HG03095 (cell line): Measurements from ENCODE around the gene MPO.

Experiments
- ATAC-seq: cut with Tn5 transposase; IDR thresholded peaks from one replicate; pipeline ENCODE4 v1.9.1; 2021; ENCODE audit warnings: moderate library complexity; ENCODE audit not compliant: unreplicated experiment

Gene MPO

DNA sequence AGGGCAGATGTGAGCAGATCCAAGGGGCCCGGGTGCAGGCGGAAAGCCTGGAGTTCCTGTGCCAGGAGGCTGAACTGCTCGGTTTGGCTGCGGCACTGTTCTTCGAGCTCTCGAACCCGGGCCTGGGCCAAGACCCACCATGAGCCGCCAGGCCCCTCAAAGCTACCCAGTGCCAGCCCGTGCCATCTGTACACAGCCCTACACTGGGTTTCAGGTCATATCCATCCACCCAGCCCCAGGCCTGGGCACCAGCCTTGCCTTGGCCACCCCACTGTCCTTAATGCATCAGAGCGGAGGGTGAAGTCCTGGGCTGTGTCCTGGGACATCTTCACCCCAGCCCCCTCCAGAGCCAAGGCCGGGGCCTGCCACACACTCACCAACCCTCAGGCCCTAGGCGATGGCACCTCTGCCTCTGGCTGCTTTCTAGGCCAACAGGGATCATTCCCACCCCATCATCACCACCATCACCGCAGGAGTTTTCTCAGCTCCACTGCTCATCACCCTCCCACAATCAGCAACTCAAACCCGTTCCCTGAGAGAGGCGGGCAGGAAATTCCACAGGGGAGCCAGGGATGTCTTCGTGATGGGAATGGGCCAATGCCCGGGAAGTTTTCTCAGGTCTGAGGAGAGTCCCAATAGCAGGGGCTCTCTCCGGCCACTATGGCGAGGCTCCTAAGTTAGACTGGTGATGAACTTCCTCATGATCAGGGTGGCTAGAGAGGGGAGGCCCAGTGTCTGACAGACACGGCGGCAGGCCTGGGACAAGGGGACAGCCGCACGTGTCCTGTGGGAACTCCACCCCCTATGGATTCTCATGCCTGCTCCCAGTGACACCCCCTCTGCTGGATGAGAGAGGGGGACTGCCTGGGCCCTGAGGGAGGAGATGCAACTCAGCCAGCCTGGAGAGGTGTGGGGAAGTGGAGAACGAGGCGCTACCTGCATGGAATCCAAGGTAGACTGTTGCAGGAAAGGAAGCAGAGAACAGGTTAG is 38.7 kb upstream of the MPO start:
- ATAC-seq, result no peak

DNA sequence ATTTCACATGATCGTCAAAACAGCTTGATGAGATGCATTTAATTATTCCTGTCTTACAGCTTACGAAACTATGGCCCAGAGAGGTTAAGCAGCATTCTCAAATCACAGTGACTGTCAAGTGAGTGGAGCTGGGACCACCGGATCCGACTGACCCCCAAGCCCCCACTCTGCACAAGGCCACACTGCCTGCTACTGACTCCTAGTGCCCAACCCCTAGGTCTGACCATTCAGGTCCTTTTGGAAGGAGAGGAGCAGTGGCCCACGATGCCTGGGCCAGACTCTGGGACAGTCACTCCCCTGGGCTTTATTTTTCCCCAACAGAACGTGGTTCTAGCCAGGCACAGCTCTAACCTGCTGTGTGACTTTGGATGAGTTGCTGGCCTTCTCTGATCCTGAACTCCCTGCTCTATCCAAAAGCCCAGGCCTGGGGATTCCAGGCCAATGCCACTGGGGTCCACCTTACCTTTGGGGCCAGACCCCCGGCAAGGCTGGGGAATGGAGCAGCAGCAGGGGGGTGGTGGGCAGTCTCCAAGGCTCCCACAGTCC is 38.0 kb upstream of the MPO start:
- ATAC-seq, result no peak

DNA sequence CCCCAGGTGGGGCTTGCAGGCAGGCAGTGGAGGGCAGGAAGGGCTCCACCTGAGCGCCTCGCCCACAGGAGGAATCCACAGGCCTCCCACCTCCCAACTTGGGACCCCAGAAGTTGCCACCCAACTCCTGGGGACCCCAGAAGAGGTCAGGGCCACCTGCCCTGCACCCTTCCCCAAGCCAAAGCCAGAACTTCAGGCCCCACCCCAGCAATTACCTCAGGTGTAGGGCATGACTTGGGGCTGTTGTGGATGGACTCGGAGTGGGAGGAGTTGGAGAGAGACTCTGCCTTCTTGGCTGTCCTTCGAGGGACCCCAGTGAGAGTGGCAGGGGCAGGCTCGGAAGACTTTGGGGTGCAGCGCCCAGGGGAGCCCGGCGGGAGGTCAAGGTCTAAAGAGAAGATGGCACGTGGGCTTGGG is 37.3 kb upstream of the MPO start:
- ATAC-seq, result no peak

DNA sequence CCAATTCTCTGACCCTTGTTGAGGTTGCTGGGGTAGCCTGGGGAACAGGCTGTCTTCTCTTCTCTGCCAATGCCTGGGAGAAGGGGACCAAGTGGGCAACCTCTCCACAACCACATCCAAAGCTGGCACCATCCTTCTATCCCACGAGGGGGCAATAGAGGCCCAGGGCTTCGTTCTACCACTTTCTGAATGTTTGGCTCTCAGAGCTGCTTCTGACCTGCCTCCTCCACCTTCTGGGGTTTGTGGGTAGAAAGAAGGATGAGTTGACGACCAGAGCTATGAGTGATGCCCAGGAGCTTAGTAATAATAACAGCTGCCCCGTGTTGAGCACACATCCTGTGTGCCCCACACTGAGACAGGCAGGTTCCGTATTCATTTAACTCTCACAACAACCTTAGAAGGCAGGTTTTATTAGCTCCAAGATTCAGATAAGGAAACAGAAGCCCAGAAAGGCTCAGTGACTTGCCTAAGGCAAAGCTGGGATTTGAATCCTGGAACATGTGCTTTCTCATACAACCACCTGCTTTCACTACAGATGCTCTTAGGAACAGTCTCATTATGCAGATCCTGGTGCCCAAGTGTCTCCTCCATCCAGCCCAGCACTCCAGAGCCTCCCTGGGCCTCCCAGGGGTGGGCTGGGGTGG is 36.8 kb upstream of the MPO start:
- ATAC-seq, result no peak

DNA sequence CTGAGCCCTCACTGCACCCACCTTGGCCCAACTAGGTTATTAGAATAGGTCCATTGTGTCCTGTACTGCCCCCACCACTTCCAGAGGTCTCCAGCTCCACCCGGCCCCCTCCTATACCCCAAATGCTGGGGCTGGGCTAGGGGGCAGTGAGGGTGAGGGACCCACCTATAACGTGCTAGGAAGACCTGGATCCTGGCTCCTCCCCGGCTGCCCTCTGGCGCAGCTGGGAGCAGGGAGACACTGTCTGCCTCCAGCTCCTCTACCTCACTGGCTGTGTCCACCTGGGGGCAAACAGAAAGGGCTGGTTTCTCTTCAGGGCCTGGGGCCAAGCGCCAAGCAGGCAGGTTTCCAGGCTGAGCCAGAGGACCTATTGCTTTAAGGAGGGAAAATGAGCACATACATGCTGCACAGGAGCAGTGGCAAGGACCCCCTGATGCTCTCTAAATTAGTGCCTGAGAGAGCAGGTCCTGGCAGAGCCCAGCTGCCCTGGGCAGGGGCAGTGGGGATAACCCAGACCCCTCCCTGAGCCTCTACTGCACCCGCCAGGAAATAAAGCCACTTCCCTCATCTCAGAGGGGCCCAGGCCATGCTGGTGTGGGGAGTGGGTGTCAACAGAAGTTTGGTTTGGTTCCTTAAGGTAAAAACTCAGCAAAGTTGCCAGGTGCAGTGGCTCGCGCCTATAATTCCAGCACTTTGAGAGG is 35.7 kb upstream of the MPO start:
- no peak for ATAC-seq

DNA sequence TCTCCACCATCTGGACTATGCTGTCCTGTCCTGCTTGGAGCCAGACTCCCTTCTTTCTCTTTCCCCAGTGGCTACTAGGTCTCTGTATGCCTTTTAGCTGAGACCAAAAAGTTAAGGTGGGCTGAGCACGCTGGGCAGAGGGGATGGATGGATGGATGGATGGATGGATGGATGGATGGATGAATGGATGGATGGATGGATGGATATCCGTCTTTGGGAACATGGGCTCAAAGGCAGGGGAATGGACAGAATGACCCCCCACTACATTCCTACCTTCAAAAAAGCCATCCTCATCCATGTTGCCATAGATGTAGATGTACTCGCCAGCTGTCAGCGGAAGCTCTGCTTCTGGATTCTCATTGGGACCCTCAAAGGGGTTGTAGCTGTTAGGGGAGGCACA is 35.0 kb upstream of the MPO start:
- no peak for ATAC-seq

DNA sequence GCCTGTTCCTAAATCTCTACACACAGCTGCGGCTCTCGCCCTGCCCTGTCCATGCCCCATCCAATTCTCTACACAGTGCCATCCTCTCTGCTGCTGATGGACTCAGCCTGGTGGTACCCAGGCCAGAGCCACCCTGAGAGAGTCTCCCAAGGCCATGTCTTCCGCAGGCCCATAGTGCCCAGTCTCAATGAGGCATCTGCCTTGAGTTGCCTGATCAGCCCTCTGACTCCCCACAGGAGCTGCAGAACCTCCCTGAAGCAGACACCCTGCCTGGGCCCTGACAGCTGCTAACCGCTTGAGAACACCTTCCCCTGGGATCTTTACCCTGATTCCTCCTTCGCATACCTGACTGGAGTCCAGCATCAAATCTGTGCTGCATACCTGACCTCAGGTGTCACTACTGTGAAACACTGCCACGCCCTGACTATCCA is 34.6 kb upstream of the MPO start:
- no peak for ATAC-seq

DNA sequence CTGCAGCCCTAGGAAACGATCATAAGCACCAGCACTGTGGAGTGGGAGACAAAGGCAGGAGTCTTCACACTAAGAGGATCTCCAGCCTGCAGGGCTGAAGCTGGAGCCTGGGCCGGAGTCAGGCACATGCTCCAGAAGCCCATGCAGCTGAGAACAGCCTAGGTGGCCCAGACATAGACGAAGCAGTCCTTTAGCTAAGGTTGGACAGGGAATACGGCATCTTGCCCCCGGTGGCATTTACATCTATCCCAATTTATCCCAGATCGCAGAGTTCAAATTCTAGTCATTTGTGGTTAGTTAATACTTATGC is 33.9 kb upstream of the MPO start:
- ATAC-seq, result no peak

DNA sequence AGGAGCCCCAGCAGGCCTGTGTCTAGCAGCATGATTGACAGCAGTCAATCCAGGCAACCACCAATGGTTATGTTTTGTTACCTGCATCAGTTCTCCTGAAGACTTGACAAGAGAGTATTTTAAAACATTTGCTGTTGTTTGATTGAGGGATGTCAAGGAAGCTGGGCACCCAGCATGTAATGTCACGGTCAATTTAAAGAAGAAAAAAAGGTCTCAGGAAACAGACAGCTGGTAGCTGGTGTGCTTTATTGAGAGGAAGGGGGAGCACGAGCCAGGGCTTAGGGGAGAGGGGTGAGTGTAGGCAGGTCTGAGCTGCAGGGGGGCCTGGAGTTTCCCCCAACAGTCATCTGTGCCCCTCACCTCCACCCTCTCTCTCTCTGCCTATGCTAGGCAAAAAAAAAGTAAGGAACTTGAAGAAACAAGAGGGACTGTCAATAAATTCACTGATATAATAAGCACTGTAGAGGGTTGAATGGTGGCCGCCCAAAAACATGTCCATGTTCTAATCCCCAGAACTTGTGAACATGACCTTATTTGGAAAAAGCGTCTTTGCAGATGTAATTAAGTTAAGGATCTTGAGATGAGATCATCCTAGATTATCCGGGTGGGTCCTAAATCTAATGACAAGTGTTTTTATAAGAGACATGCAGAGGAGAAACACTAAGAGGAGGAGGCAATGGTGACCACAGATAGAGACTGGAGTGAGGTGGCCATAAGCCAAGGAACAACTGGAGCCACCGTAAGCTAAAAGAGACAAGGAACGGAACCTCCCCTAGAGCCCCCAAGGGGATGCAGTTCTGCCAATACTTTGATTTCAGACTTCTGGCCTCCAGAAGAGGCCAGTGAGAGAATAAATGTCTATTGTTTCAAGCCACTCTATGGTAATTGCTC is 33.3 kb upstream of the MPO start:
- no peak for ATAC-seq

DNA sequence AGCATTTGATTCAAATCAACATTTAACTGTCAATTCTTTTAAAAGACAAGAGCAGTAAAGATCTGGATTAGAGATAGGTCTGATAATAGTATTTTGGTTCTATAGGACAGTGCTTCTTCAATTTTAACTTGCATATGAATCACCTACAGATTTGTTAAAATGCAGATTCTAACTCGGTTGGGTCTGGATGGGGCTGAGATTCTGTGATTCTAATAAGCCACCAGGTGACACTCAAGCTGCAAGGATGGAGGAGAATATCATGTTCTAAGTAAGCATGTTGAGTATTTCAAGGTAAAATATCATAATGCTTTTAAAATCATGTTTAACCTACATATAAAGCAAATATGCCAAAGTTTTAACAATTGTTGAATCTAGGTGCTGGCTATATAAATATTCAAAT is 32.1 kb upstream of the MPO start:
- no peak for ATAC-seq

DNA sequence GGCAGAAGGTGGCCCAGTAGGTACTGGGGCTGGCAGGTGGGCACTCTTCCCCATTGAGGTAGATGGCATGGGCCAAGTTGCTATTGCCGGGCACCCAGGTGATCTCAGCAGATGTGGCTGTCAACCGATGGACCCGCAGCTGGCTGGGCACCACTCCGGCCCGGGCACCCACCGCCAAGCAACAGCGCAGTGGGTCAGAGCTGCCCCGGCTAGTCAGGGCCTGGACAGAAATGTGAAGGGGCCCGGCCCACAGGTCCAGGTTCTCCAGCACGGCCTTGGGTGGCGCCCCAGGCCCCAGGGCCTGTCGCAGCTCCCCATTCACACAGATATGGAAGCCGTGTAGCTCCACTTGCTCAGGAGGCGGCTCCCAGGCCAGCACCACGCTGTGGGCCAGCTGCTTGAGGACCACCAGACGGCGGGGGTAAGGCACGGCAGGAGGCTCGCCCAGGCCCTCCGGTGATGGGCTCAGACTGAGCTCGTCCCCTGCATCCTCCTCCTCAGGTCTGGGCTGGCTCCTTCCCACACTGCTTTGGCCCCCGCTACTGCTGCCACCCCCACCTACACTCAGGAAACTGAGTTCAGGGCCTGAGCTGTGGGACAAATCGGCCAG is 31.4 kb upstream of the MPO start:
- ATAC-seq, result no peak

DNA sequence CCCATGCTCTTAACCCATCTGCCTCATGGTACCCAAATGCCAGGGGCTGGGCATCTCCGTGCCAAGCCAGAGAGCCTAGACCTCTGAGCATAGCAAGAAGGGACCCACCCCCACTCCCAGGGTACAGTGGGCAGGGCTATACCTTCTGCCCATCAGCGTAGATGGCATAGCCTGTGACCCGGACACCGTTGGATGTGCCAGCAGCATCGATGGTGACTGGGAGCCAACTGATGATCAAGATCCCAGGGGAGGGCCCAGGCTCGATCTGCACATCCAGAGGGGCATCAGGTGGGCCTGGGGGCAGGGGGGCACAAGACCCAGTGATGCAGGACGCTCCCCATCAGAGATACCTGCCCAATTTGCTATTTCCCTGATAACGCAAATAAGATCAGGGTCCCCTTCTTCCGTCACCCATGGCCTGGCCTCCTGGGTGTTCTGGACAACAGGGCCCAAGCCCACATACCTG is 30.7 kb upstream of the MPO start:
- no peak for ATAC-seq

DNA sequence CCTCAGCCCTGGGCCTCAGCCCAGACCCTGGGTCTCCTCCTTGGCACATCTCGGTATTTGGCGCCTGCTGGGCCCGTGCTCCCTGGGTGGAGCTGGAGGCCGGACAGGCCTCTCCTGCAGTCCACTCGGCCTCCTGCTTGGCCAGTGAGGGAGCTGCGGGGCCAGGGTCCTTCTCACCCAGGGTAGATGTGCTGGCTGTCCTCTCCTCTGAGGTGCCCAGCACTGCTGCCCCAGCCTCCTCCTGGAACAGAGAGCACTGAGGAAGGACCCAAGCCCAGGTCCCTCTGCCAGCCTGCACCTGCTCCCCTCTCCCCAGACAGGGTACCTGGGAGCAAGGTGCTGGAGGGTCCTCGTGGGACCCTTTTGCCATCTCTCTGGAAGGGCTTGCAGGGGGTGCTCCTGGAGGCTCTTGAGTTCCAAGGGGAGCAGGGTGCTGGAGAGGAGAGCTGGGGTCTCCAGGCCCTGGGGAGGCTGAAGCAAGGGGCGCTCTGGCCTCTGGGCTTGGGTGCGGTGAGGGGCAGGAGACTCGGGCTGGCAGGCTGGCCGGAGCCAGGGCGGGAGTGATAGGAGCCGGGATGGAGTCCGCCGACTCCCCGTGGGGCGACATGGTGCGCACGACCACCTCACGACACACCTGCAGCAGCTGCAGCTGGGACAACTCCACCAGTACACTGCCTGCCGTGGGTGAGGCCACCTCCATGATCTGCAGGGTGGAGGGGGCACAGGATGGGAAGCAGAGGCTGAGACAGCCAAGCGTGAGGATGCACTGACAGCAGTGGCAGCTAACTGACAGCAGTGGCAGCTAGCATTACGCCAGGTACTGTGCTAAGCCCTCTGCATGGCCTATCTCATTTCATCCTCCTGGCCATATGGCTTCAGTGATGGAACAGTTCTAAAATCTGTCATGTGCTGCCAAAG is 30.0 kb upstream of the MPO start:
- ATAC-seq, result no peak

DNA sequence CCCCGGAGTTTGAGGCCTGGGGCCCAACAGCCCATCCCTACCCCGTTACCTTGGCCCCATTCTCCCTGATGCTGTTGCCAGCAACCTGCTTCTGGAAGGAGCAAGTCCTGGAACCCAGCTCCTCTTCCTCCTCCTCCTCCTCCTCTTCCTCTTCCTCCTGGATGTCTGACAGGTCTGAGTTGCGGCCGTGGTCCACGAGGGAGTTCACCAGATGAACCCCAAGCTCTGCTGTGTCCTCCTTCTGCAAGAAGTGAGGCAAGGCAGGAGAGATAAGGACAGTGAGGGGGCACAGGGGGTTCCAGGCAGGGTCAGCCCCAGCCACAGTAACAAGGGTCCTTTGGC is 29.2 kb upstream of the MPO start:
- no peak for ATAC-seq

DNA sequence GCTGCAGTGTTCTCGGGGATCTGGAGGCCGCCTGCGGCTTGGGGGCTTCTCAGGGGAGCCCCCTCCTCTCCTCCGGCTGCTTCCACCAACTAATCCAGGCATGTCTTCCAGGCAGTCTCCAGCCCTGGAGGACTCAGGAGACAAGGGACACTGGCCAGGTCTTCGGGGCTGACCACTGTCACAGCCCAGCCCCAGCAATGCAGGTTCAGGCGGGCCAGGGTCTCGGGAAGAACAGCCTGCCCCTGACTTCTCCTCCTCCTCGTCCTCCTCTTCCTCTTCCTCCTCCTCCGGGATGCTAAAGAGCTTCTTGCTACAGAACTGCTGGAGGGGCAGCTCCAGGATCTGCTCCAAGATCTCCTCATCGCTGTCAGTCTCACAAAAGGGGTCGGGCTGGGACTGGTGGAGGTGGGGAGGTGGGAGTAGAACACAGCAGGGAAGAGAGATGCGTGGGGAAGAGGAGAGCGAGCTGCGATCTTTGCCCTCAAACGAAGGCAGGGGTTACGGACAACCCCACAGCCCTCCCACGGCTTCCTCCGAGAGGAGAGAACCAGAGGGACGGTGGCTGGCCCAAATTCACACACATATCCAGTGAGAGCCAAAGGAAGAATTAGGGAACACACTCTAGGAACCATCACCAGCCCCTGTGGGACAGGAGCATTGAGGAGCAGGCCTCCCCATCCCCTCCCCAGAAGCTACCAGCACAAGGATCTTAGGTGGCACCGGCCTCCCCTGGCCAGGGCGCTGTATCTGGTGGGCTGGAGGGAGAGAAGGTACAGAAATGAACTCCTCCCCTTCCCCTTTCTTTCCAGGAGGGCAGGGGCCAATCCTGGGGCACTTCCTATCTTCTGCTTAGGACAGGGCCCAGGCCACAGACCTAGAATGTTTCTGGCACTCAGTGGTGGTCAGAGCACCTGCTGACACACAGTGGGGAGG is 28.5 kb upstream of the MPO start:
- no peak for ATAC-seq

DNA sequence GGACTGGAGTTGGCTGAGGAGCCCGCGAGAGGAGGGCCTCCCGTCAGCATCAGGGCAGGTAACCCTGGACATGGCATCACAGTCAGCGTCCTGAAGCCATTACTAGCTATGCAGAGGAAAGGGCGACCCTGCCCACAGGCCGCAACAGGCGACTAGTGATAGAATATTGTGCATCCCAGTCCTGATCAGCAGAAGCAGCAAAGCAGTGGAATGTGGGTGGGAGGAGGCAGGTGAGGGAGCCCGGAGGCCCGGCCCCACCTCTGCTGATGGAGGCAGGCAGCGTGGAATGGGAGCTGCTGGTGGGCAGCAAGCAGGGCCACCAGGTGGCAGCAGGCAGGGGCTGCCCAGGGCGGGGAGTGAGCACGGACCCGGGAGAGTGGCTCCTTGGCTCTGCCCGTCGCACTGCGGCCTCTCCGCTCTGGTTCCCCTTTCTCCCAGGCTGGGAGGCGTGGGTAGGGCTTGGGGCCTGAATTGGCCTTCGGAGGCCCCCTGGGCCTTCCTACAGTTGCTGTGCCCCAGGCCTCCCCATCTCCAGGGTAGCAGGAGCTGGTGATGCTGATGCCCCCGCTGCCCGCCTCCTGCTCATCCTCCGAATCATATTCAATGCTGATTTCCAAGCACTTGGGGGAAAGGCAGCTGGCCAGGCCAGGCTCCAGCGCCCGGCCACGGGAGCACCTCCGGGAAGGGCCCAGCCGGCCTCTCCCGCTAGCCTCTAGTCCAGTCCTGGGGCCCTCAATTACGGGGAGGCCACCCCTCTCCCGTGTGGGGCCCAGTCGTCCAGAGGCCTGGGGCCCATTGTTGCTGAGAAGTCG is 27.6 kb upstream of the MPO start:
- ATAC-seq, result no peak

DNA sequence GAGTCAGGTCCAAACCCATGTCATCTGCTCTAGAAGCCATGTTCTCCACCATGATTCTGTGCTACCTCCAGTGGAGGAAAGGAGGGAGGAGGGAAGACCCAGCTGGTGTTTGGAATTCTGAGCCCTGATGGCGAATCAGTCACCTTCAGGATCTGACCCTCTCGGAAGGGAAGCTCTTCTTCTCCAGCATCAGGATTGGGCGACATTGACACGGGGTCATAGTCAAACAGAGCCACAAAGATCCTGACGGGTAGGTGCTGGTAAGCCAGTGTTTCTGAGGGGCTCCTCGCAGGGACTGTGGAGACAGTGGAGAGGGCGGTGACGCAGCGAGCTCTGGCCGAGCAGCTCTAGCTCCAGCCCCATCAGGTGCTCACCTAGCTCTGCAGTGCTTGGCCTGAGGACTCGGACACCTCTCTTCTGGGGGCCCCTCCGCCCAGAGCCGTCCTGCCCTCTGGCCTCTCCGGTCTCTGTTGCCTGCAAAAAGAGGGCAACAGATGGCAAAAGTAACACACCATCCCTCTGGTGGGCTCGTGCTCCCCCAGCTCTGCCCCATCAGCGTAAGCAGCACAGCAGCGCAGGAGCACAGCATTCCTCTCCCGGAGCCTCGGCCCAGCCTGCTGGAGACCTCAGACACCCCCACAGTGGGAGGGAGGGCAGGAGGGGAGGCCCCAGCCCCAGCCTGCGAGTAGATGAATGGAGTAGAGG is 26.9 kb upstream of the MPO start:
- ATAC-seq, result no peak
